NOMO-1 treated with DMSO at 0.1 percent for 48 hours (cell line): Measurements from ENCODE around the gene TK2.

Experiments
- DNase-seq: peaks from one replicate; lab custom pipeline; 2025; ENCODE audit not compliant: unreplicated experiment; lab: John Stamatoyannopoulos, UW

TK2 gene

DNA sequence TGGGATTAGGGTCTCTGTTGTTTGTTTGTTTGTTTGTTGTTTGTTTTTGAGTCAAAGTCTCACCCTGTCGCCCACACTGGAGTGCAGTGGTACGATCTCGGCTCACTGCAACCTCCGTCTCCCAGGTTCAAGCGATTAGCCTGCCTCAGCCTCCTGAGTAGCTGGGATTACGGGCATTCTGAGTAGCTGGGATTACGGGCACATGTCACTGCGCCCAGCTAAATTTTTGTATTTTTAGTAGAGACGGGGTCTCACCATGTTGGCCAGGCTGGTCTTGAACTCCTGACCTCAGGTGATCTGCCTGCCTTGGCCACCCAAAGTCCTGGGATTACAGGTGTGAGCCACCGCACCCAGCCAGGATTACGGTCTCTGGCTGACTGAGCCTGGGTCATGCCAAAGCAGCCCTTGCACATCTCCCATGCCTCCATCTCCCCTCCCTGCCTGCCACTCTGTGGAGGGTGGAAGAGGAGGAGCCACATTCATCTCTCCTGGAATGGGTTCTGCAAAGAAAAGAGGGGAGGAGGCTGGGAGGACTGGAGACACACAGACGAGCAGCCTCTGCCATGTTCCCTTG, 63.6 kb downstream of the TK2 start:
- DNase-seq: no peak

DNA sequence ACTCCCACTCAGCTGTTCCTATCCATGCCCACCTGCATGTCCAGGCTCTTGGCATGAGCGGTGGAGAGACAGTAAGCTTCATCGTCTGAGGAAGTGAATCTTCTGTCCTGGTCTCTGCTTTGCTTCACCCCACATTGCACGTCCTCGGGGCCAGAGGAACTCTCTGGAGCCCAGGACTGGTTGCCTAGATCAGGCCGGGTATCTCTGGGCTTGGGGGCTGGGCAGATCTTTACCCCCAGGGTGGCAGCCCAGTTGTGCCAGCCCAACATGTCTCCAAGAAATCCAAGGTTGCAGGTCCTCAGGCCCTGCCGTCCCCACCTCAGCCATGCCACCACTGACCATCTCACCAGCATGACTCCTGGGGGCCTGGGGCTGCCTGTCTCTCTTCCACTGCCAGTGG, 64.5 kb downstream of the TK2 start:
- no peak for DNase-seq

GRCh38 chr16:66484453-66485213, 65.3 kb downstream of the TK2 start:
- DNase-seq: no peak

- DNase-seq: peak; percentile 72
Measured at GRCh38 chr16:66483689-66484452, 66.1 kb downstream of the TK2 start.

DNA sequence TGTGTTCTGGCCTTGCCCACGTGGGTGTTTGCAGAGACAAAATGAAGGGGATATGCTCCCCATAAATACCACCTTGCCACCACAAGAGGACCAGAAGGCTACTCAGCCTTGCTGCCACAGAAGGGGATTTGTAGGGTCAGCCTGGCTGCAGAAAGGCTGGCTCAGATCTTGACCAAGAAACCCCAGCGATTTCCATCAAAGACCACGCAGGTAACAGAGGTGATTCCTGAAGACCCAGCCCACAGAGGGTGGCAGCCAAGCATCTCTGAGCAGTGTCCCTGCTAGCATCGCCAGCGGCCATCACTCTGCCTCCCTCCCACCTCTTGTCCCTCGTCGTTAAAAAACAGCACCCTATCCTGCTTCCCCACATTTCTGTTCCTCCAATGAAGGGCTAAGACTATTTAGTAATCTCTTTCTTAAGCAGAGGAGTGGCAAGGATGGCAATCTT, 68.0 kb downstream of the TK2 start:
- DNase-seq: no peak

GRCh38 chr16:66481081-66481942, 68.6 kb downstream of the TK2 start:
- no peak for DNase-seq

DNA sequence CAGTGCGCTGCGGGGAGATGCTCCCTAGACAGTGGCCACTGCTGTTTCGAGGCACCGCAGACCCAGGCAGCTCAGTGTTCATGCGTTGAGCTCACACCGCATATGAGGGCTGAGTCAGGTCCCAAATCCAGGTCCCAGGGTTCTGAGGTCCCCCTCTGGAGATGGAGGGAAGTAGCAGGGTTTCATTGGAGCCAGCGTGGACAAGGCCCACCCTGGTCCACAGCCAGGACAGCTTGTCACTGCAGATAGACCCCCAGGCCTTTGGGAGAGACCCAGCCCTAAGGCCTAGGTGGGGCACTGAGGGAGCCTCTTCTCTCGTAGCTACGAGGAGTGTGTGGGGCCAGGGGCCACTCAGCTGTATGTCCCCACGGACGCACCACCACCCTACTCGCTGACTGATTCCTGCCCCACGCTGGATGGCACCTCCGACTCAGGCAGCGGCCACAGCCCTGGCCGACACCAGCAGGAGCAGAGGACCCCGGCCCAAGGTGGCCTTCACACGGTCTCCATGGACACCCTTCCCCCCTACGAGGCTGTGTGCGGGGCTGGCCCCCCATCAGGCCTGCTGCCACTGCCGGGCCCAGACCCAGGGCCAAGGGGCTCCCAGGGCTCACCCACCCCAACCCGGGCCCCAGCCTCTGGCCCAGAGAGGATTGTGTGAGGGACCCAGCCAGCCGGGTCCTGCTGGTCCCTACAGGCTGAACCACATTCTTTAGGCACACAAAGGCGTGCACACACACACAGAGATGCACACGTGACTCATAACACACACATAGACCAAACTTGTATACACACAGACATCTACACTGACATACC, 69.4 kb downstream of the TK2 start:
- no peak for DNase-seq

DNA sequence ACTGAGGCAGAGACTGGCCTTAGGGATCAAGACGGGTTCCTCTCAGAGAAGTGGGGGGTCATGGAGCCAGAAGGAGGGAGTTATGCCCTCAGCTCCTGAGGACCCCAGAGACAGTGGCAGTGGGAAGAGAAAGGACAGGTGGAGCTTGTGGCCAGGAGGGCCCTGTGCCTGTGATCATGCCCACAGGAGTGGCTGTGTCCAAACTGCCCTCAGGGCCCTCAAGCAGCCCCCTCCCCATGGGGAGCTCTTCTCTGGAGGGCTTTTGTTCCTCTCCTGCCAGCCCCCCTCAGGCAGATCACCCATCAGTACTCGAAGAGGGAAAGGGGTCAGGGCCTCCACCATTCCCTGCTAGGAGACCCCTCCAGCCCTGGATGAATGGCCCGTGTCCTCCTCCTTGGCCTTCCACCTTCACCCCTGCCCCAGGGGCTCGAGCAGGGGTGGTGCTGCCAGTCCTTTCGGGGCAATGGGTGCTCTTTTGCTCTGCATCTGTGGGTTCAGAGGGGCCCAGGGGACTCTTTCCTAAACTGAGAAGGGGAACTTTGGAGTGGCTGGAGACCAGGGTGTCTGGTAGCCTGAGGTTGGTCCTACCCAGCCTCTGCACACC, 70.2 kb downstream of the TK2 start:
- DNase-seq: no peak

DNA sequence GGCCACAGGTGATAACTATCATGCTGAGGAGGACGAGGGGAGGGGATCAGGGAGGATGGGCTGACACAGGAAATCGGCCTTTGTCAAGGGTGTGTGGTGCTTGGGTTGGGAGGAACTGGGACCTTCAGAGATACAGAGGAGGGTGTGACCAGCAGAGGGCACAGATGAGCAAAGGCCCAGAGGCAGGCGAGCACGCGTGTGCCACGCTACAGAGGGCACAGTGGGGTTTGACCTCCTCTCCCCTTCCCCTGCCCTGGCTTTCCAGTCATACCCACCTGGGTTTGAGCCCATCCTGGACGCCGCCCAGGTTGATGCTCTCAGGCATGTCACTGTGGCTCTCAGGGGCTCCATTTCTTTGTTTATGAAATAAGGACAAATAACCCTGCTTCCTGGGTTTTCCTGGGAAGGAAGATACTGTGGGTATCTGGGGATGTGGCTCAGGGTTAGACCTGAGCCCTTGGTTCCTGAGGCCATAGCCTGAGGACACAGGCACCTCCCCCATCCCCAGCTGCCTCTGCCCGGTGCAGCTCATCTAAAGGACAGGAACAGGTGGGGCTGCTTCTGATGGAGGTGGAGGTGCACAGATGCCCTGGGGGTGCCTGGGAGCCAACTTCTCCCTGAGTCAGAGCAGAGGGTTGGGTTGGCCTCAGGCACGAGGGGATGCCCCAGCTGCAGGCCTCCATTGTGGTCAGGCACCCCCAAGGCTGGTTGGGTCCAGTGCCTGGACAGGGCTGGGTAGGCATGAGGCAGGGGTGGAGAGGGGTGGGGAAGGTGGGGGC, 71.0 kb downstream of the TK2 start:
- peak; percentile 76 for DNase-seq

DNA sequence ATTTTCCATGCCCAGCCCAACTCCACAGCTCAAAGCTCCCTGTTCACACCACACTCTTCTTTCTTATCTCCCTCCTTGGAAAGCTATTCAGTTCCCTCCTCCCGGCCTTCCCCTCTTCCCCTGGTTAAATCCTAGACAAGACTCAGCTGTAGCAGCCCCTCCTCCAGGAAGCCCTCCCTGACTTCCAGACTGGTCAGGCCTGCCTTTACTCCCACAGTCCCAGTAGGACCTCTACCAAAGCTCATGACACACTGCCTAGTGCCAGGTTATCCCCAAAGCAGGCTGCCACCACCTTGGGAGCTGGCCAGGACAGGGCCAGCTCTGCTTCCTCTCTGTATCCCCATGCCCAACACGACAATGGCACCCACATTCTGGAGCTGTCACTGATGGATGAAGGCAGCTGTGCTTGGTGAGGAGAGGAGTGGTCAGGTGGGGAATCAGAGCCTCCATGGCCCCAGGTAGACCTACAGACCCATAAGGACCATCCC, 72.8 kb downstream of the TK2 start:
- DNase-seq: no peak

- DNase-seq: no peak
Measured at GRCh38 chr16:66476328-66477027, 73.4 kb downstream of the TK2 start.

DNA sequence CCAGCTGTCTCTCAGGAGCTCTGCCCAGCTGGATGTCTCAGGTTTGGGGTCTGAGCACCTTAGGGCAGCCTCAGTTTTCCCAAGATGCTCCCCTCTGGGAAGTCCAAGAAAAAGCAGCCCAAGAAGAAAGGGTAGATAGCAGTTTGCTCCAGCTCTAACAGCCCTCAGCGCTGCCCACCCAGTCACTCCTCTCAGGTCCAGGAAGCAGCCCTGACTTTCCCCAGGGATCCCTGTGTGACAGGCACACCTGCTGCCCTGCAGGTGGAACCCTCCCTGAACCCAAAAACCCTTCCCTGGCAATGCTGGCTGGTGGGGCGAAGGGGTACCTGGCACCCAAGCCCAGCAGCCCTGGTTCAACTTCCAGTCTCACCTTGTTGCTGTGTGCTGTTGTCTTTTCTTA, 74.7 kb downstream of the TK2 start:
- DNase-seq: no peak

GRCh38 chr16:66474750-66475199, 75.1 kb downstream of the TK2 start:
- peak; percentile 61 for DNase-seq

- DNase-seq: no peak
Measured at GRCh38 chr16:66473654-66474519, 76.0 kb downstream of the TK2 start.

DNA sequence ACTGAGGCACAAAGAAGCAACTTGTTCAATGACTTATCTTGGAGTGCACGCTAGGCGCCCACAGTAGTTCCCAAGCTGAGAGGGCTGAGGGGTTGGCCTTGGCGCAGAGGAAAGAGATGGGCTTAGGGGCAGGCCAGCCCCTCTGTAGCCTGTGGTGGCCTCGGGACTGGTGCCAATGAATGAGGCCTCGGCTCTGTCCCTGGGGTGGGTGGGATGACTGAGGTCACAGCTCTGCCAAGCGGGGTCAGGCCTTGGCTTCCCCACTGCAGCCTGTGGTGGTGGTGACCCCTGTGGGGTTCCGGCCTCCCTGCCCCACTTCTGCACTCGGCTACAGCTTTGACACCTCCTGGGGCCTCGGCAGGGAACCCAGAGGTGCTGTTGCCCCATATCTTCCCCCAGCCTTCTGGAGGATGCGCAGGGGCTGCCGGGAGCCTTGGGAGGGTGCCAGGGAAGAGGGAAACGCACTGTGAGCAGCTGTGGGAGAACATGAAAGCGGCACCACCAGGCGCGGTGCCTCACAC, 76.8 kb downstream of the TK2 start:
- no peak for DNase-seq

DNA sequence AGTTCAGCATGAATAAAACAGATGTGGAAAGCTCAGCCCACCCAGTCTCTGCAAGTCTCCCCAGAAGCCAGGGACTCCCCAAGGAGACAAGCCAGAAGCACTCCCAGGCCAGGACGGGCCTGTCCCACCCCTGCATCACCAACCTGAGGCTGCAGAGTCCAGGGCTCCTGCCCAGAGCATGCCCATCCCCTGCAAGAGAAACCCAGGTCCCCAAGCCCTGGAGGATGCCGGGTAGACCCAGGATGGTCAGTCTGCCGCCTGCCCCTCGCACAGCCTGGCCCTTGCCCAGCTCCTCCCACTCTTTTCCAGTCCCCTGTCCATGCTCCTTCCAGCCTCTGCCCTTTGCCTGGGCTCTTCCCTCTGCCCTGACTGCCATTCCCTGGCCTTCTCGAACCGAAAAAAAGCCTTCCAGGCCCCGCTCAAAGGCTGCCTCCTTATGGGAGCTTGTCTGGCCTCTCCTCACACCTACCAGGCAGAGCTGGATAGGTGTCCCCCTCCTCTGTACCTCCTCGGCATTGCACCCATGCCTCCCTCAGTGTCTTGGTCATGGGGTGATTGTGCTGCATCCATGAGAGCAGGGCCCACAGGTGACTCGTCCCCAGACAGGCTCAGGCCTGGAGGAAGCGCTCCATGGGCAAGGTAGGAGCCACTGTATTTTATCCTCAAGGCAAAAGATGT, 78.1 kb downstream of the TK2 start:
- no peak for DNase-seq

DNA sequence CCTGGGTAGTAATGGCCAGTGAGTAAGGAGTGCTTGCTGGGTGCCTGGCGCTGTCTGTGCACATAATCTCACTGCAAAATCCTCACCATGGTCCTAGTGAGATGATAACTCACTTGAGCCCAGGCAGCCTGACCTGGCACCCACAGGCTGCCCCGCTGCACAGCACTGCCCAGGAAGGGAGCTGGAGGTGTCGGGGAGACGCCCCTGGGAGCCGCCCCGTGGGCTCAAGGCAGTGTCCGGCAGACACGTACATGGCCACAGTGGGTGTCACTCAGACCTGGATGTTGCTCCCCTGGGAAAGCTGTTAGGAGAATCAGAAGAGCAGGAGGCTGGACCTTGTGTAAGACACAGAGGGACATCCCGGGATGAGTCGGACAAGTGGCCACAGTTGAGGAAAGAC, 78.7 kb downstream of the TK2 start:
- DNase-seq: no peak
